Activated T-cell treated with anti-CD3 and anti-CD28 coated beads, Interleukin-2, amount 50 U/mL, for 24 hours (primary cell): Measurements from ENCODE around the gene RSKR.
"Not testable (repeated sequence)": the region's sequence is repeated elsewhere in the genome, so short reads cannot be mapped to it uniquely, and the experiment has no call there.

Experiments
- DNase-seq: peaks from one replicate; pipeline ENCODE4 v3.0.0-alpha.2; 2020
- H3K27ac Mint-ChIP-seq: 2 replicates; pipeline ENCODE4 v1.8.0; 2020; ENCODE audit warnings: mild to moderate bottlenecking, mixed read lengths
- H3K27me3 Mint-ChIP-seq: 2 replicates; pipeline ENCODE4 v1.8.0; 2020; ENCODE audit warnings: mixed read lengths
- H3K36me3 Mint-ChIP-seq: 2 replicates; pipeline ENCODE4 v1.8.0; 2020; ENCODE audit warnings: low read depth, mixed read lengths
- H3K4me1 Mint-ChIP-seq: 2 replicates; pipeline ENCODE4 v1.8.0; 2020; ENCODE audit warnings: low read depth, mixed read lengths
- H3K4me3 Mint-ChIP-seq: 2 replicates; pipeline ENCODE4 v1.8.0; 2020; ENCODE audit warnings: mild to moderate bottlenecking, moderate library complexity, mixed read lengths
- H3K9me3 Mint-ChIP-seq: 2 replicates; pipeline ENCODE4 v1.8.0; 2020; ENCODE audit warnings: mixed read lengths

The RSKR gene

GRCh38 chr17:28576758-28577465 is 37.1 kb downstream of the RSKR start, which contains the start of gene ALDOC:
TSS of gene ALDOC (minus strand) at chr17:28576895. CDS start at chr17:28575532, 1,363 bp downstream.
- no peaks in the 10 kb centered on the region for H3K9me3 Mint-ChIP-seq
- H3K27me3 Mint-ChIP-seq: no peaks in the 10 kb centered on the region
- peaks cover 66% of the 10 kb centered on the region for H3K36me3 Mint-ChIP-seq
- peak; percentile 99 for DNase-seq
- peak within 1 kb of the TSS; percentile 78 for H3K4me3 Mint-ChIP-seq
- H3K27ac Mint-ChIP-seq: peak within 1 kb of the TSS; percentile 93
- H3K4me1 Mint-ChIP-seq: peaks cover 42% of the 10 kb centered on the region

GRCh38 chr17:28576016-28576415 is 38.0 kb downstream of the RSKR start:
- DNase-seq, H3K27me3 Mint-ChIP-seq, H3K9me3 Mint-ChIP-seq: not testable (repeated sequence)
- peaks cover 46% of the 10 kb centered on the region for H3K4me1 Mint-ChIP-seq
- H3K27ac Mint-ChIP-seq: peak overlapping the region; percentile 60
- H3K4me3 Mint-ChIP-seq: peak overlapping the region; percentile 78
- peaks cover 71% of the 10 kb centered on the region for H3K36me3 Mint-ChIP-seq

GRCh38 chr17:28575126-28575795 is 38.7 kb downstream of the RSKR start:
- H3K27ac Mint-ChIP-seq: no peak overlapping the region
- DNase-seq: no peak
- peaks cover 44% of the 10 kb centered on the region for H3K4me1 Mint-ChIP-seq
- H3K27me3 Mint-ChIP-seq: no peaks in the 10 kb centered on the region
- peaks cover 71% of the 10 kb centered on the region for H3K36me3 Mint-ChIP-seq
- no peaks in the 10 kb centered on the region for H3K9me3 Mint-ChIP-seq
- no peak overlapping the region for H3K4me3 Mint-ChIP-seq

GRCh38 chr17:28574526-28574925 is 39.5 kb downstream of the RSKR start:
- Mint-ChIP-seq H3K4me3 (no peak overlapping the region), H3K36me3 (peaks cover 70% of the 10 kb centered on the region), H3K4me1 (peaks cover 43% of the 10 kb centered on the region)

GRCh38 chr17:28573966-28574480 is 40.0 kb downstream of the RSKR start:
- Mint-ChIP-seq H3K9me3 (no peaks in the 10 kb centered on the region), H3K36me3 (peaks cover 69% of the 10 kb centered on the region), H3K27ac (no peak overlapping the region), H3K4me3 (no peak overlapping the region), H3K27me3 (no peaks in the 10 kb centered on the region), H3K4me1 (peaks cover 43% of the 10 kb centered on the region)
- DNase-seq: no peak

More at GRCh38 chr17:28574526-28574925, 39.5 kb downstream of the RSKR start:
- no peak for DNase-seq
- Mint-ChIP-seq H3K27me3 (no peaks in the 10 kb centered on the region), H3K27ac (no peak overlapping the region), H3K9me3 (no peaks in the 10 kb centered on the region)

GRCh38 chr17:28573521-28573920 is 40.5 kb downstream of the RSKR start:
- peaks cover 45% of the 10 kb centered on the region for H3K4me1 Mint-ChIP-seq
- no peaks in the 10 kb centered on the region for H3K27me3 Mint-ChIP-seq
- no peaks in the 10 kb centered on the region for H3K9me3 Mint-ChIP-seq
- no peak overlapping the region for H3K4me3 Mint-ChIP-seq
- H3K27ac Mint-ChIP-seq: no peak overlapping the region
- peaks cover 68% of the 10 kb centered on the region for H3K36me3 Mint-ChIP-seq
- DNase-seq: no peak

GRCh38 chr17:28573040-28573380 is 41.0 kb downstream of the RSKR start:
- Mint-ChIP-seq H3K36me3 (peaks cover 67% of the 10 kb centered on the region), H3K9me3 (no peaks in the 10 kb centered on the region), H3K4me3 (no peak overlapping the region), H3K27me3 (no peaks in the 10 kb centered on the region), H3K4me1 (peaks cover 49% of the 10 kb centered on the region), H3K27ac (peak overlapping the region; percentile 0)
- DNase-seq: no peak

GRCh38 chr17:28572259-28573039 is 41.5 kb downstream of the RSKR start:
- peaks cover 66% of the 10 kb centered on the region for H3K36me3 Mint-ChIP-seq
- H3K27ac Mint-ChIP-seq: peak overlapping the region; percentile 97
- no peaks in the 10 kb centered on the region for H3K27me3 Mint-ChIP-seq
- H3K4me1 Mint-ChIP-seq: peaks cover 54% of the 10 kb centered on the region
- no peaks in the 10 kb centered on the region for H3K9me3 Mint-ChIP-seq
- peak overlapping the region; percentile 95 for H3K4me3 Mint-ChIP-seq
- no peak for DNase-seq

- H3K9me3 Mint-ChIP-seq: no peaks in the 10 kb centered on the region
- peaks cover 53% of the 10 kb centered on the region for H3K4me1 Mint-ChIP-seq
- peak within 1 kb of the TSS; percentile 95 for H3K4me3 Mint-ChIP-seq
- DNase-seq: peak; percentile 94
- peak within 1 kb of the TSS; percentile 97 for H3K27ac Mint-ChIP-seq
- H3K36me3 Mint-ChIP-seq: peaks cover 66% of the 10 kb centered on the region
- H3K27me3 Mint-ChIP-seq: no peaks in the 10 kb centered on the region
Measured at GRCh38 chr17:28571361-28572122, 42.4 kb downstream of the RSKR start, which contains the start of gene PIGS. TSS of gene PIGS (minus strand) at chr17:28571524. CDS start at chr17:28571496, 28 bp downstream.

- H3K27me3 Mint-ChIP-seq: no peaks in the 10 kb centered on the region
- DNase-seq: peak; percentile 70
Measured at GRCh38 chr17:28570716-28571360, 43.1 kb downstream of the RSKR start.

GRCh38 chr17:28569446-28569845 is 44.5 kb downstream of the RSKR start:
- H3K36me3 Mint-ChIP-seq: peaks cover 66% of the 10 kb centered on the region
- no peak for DNase-seq
- no peaks in the 10 kb centered on the region for H3K9me3 Mint-ChIP-seq
- peak overlapping the region; percentile 95 for H3K4me3 Mint-ChIP-seq
- H3K4me1 Mint-ChIP-seq: peaks cover 54% of the 10 kb centered on the region
- H3K27ac Mint-ChIP-seq: peak overlapping the region; percentile 74
- H3K27me3 Mint-ChIP-seq: no peaks in the 10 kb centered on the region

More at GRCh38 chr17:28570716-28571360, 43.1 kb downstream of the RSKR start:
- Mint-ChIP-seq H3K4me1 (peaks cover 48% of the 10 kb centered on the region), H3K27ac (peak overlapping the region; percentile 97), H3K36me3 (peaks cover 64% of the 10 kb centered on the region), H3K4me3 (peak overlapping the region; percentile 95), H3K9me3 (no peaks in the 10 kb centered on the region)

- peak overlapping the region; percentile 59 for H3K27ac Mint-ChIP-seq
Measured at GRCh38 chr17:28567604-28568003, 46.4 kb downstream of the RSKR start.

GRCh38 chr17:28563475-28563874 is 50.5 kb downstream of the RSKR start:
- H3K36me3 Mint-ChIP-seq: peaks cover 75% of the 10 kb centered on the region
- H3K4me1 Mint-ChIP-seq: peaks cover 23% of the 10 kb centered on the region
- no peak for DNase-seq
- no peak overlapping the region for H3K27ac Mint-ChIP-seq
- H3K4me3 Mint-ChIP-seq: no peak overlapping the region
- no peaks in the 10 kb centered on the region for H3K27me3 Mint-ChIP-seq
- no peaks in the 10 kb centered on the region for H3K9me3 Mint-ChIP-seq

More at GRCh38 chr17:28567604-28568003, 46.4 kb downstream of the RSKR start:
- Mint-ChIP-seq H3K27me3 (no peaks in the 10 kb centered on the region), H3K36me3 (peaks cover 72% of the 10 kb centered on the region), H3K9me3 (no peaks in the 10 kb centered on the region), H3K4me3 (no peak overlapping the region), H3K4me1 (peaks cover 50% of the 10 kb centered on the region)
- no peak for DNase-seq
